GM08714 (cell line): Measurements from ENCODE around the gene POU4F2.
A peak's percentile ranks its signal among the peaks of the same experiment; 100 is the strongest.
"Not testable (repeated sequence)": the region's sequence is repeated elsewhere in the genome, so short reads cannot be mapped to it uniquely, and the experiment has no call there.

Experiments
- H3K4me3 ChIP-seq: fragments of 200-500 bp; sonication (Bioruptor generic); 2 replicates; pipeline ENCODE4 v1.5.1; 2014; ENCODE audit warnings: mild to moderate bottlenecking, low read length, inconsistent platforms
- ZNF274 ChIP-seq: IDR thresholded peaks from 2 replicates; pipeline ENCODE4 v1.6.1; 2012; ENCODE audit warnings: mild to moderate bottlenecking, low read depth, low read length

Gene POU4F2

DNA sequence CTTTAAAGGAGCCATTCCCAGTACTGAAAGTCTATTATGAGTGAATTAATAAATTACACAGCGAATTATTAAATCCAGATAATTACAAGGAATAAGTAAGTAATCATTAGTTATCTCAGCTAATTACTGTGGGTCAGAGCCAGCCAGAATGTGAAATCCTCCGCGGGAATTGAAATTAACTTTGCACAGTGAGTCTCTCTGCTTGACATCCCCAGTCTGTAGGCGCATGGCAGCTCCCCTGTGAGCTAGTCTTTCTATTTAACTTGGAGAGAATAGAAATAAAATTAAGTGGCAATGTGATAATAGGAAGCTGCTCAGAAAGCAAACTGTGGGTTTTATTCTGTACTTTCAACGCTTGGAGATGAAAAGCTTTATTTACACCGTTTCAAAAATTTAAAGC is 7.2 kb downstream of the POU4F2 start:
- no peak overlapping the region for H3K4me3 ChIP-seq
- TF ChIP-seq ZNF274, result no peak

DNA sequence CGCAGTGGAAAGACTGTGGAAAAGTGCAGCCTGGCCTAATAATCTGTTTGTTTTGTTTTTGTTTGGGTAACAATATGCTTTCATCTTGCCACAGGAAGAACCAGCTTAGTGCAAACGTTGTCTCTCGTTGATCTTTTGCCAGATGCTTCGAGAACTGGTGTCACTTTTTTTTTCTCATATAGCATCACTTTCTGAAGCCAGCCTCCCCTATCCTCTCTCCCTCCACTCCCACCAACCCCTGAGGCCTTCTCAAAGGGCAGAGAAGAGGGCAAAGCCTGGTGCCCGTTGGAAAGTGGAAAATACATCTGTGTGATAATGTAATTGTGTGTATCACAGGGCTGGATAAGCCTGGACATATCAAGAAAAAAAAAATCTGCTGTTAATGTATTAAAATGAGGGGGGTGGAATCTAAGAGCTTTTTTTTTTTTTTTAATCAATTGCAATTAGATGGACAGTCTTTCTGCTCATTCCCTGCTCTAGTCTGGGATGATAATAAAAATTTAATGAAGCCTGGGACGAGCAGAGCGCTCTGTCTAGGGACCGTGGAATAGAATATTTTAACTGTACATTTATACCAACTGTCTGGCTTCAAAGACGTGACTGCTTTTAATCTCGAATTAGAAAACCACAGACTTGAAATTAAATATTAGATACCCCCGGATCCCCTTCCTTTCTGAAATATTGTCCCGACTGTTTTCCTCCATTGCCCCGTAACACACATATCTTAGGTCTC is 8.1 kb downstream of the POU4F2 start:
- no peak overlapping the region for H3K4me3 ChIP-seq
- no peak for TF ChIP-seq ZNF274

DNA sequence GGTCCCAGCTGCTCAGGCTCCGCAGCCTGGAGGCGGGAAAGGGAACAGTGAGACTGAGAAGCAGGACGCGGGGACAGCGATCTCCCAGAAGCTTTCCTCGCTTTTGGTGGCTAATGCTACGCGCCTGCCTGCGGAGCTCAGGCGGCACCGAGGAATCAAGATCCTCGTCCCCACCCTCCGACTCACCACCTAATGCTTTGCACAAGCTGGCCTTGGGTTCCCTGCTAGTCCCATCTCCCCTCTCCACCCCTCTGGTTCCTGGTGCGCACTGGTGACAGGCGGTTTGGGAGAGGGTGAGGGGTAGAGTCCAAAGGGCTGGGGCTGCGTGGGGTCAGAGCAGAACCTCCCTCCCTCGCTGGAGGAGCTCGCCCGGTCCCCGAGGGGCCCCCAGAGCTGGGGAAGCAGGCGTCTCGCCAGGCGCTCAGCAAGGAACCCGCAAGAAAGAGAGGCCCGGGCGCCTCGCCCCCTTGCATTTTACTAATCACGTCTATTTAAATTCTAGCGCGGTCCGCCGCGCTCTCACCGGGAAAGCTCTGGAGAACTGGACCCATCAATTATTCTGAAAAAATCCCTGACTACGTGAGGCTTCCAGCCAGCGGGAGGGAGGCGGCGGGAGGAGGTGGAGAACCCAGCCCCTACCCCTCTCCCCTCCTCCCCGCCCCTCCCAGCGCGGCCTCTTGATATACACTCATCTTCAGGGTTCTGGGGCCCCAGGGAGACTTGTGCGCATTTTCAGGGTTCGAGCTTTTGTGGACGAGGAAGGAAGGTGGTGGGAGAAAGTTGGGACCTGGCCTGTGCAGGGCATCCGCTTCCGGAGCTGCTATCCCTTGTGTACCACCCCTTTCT is 9.1 kb downstream of the POU4F2 start:
- no peak overlapping the region for H3K4me3 ChIP-seq

DNA sequence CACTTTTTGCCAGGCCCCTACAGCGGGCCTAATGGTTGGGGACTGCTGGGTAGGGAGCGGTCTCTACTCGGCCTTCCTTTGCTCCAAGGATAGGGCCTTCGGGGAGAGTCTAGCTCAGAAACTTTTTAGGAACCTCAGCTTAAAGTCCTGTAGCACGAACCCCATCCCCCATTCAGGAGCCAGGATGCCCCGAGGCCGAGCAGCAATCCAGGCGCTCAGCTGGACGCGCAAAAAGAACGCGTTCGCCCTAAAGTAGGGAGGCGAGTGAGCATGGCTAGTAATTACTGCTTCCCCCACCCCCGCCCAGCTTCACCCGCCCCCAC is 9.7 kb downstream of the POU4F2 start:
- no peak overlapping the region for H3K4me3 ChIP-seq
- no peak for TF ChIP-seq ZNF274

More for the DNA sequence above, 9.1 kb downstream of the POU4F2 start:
- no peak for TF ChIP-seq ZNF274

DNA sequence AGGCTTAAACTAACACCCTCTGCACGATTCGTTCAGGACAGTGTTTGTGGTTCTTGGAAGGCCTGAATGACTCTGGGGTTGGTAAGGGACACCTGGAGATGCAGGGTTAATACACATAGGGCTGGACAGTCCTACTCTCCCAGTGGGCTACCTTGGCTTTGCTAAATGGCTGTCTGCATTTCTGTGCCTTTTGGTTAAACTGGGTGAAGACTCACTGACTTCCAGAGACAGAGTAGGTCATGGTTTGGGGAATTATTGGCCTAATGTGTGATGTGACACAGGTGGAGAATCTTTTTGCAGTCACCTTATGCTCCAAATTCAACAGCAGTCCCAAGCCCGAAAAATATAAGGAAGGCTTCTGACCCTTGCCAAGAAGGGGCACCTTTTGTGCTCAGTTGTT is 10.5 kb downstream of the POU4F2 start:
- no peak overlapping the region for H3K4me3 ChIP-seq
- no peak for TF ChIP-seq ZNF274

DNA sequence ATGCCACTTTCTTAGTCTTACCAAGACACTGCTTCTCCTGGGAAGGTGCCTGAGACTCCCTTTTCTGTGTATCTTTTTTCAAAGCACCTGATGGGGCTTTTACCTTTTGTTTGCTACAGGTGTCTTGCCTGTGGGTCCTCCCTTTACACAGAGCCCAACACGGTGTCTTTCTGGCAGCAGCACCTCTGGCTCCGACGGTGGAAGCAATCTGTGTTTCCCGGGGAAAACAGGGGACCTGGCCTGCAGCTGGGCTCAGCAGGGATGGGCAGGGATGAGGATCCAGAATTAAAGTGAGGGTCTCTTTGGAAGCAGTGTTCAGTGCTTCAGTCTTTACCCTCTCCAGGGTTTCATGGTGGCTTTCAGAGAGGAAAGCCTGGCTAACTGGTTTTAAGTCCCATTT is 11.3 kb downstream of the POU4F2 start:
- no peak for TF ChIP-seq ZNF274
- H3K4me3 ChIP-seq, result no peak overlapping the region

DNA sequence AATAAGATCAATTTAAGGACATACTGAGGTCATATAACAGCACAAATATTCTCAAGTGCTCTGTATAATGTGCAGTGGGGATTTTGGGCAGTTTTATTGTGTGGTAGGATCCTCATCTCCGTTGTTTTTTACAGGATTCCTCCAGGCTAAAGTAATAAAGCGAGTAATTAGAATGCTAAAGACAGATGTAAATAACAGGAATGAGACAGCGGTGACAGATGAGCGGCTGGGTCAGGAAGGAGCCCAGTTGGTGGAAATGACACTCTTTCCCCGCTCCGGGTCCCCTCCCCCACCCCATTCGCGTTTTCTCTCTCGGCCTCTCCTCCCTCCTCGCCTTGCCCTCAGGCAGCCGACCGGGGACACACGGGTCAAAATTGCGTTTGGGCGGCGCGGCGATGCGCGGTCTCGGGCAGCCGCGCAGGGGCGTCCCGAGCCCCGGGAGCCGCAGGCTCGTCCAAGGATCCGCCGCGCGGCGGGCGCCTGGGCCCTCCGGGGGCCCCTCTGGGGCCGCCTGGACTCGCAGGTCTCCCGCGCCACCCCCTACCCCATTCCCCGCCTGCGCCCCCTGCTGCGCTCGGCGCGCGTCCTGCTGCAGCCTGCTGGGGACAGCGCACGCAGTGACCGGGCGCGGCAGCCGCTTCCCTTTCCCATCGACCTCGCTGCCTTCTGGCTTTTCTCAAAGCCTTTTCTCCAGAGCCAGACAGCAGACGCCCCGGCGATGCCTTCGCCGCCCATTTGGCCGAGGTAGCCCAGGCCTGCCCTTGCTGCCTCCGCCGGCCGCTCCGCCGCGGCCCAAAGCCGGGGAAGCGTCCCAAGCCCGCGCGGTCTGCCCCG is 16.2 kb downstream of the POU4F2 start:
- peak overlapping the region; percentile 51 for H3K4me3 ChIP-seq
- no peak for TF ChIP-seq ZNF274

DNA sequence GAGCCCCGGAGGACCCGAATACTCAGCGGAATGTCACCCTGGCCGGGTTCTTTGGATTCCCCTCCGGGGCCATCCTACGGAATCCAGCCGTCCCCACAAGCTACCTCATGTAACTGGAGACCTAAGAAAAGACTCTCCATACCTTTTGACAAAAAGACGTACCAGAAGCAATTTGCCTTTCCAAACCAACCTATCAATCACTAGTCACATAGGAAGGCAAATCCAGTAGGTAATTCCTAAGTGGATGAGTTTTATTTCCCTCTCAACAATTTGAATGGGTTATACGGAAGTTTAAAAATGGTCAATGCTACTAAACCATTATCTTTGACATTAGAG is 16.8 kb downstream of the POU4F2 start:
- H3K4me3 ChIP-seq, result no peak overlapping the region; the same call in 1 of the 2 replicates
- no peak for TF ChIP-seq ZNF274

DNA sequence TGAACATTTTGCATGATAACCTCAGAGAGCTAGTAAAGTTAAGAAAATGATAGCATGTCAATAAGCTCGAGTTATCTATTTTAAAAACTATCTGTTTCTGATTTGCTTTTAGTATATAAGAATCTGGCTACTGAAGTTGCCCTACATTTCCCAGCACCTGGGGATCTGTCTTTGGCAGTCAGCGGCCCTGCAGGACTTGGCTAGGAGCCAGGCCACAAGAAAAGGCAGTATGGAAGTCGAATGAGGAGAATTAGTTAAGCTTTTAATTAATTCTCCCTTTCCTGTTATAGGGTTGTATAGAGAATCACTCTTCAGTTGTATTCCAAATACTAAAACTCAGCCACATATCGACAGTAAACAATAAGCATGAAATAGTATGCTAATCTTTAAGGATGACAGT is 22.7 kb downstream of the POU4F2 start:
- no peak for TF ChIP-seq ZNF274

DNA sequence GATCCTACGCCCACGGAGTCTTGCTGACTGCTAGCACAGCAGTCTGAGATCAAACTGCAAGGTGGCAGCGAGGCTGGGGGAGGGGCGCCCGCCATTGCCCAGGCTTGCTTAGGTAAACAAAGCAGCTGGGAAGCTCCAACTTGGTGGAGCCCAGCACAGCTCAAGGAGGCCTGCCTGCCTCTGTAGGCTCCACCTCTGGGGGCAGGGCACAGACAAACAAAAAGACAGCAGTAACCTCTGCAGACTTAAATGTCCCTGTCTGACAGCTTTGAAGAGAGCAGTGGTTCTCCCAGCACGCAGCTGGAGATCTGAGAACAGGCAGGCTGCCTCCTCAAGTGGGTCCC is 25.2 kb downstream of the POU4F2 start:
- H3K4me3 ChIP-seq, result not testable (repeated sequence)

More for the DNA sequence above, 22.7 kb downstream of the POU4F2 start:
- no peak overlapping the region for H3K4me3 ChIP-seq

DNA sequence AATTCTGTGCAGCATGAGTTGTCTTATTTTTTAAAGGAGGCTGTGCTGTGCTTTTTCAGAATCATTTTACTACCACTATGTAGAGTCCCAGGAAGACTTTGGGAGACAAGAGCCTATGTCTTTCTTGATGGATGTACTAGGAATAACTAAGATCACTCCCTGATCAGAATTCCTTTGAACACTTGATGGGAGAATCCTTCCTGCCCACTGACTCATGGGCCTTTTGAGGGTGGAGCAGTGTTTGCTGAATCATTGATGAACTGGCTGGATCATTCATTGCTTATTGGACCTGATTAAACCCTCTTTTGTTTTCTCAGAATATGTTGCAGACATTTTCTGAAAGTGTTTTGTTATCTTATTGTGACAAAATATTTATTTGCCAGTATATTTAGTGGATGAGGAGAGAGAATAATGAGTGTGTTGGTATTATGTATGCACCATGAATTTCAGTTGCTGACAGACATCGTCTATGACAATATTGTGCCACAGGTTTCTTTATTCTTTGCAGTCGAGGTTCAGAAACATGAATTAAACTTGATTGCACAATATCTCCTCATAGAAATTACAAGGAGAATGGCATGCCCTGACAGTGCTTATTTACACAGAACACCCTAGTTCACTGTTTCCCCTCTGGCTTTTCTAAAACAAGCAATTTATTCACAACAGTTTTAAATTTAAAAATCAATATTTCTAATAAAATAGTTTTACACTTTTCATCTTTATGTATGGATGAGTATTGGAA is 36.3 kb downstream of the POU4F2 start:
- TF ChIP-seq ZNF274, result no peak
- H3K4me3 ChIP-seq, result no peak overlapping the region
